Endodermal cell (in vitro differentiated cells): Measurements from ENCODE around the gene TOM1L1. TPM values are rescaled to one million over a fixed set of nuclear protein-coding genes. Genes with fewer than 3 reads are reported as not detected.
A peak's percentile ranks its signal among the peaks of the same experiment; 100 is the strongest.

ENCODE experiments used
- DNase-seq: peaks from one replicate; pipeline ENCODE4 v3.0.0-alpha.2; 2017
- H3K27ac ChIP-seq: 2 replicates; pipeline ENCODE4 v1.5.1; 2013; ENCODE audit warnings: mild to moderate bottlenecking, low read depth, low read length, moderate library complexity
- H3K27me3 ChIP-seq: 2 replicates; pipeline ENCODE4 v1.6.1; 2013; ENCODE audit warnings: mild to moderate bottlenecking, low read length, moderate library complexity; ENCODE audit not compliant: insufficient read depth, control insufficient read depth, poor library complexity, severe bottlenecking
- H3K36me3 ChIP-seq: 2 replicates; pipeline ENCODE4 v1.7.0; 2013; ENCODE audit warnings: mild to moderate bottlenecking, low read length, moderate library complexity; ENCODE audit not compliant: control insufficient read depth, insufficient read depth
- H3K4me1 ChIP-seq: one replicate; pipeline ENCODE4 v1.7.0; 2013; ENCODE audit warnings: low read length; ENCODE audit not compliant: control insufficient read depth, insufficient read depth
- H3K4me3 ChIP-seq: 2 replicates; pipeline ENCODE4 v1.5.1; 2013; ENCODE audit warnings: mild to moderate bottlenecking, low read length, moderate library complexity
- H3K9ac ChIP-seq: 2 replicates; pipeline ENCODE4 v1.6.1; 2013; ENCODE audit warnings: mild to moderate bottlenecking, low read length, moderate library complexity; ENCODE audit not compliant: poor library complexity, severe bottlenecking; ENCODE audit errors: extremely low read depth
- H3K9me3 ChIP-seq: 2 replicates; pipeline ENCODE4 v1.6.1; 2013; ENCODE audit warnings: mild to moderate bottlenecking, low read length, moderate library complexity; ENCODE audit not compliant: control insufficient read depth
- H3K27ac Mint-ChIP-seq: 2 replicates; pipeline ENCODE4 v1.8.0; 2020; ENCODE audit warnings: mixed read lengths
- H3K27me3 Mint-ChIP-seq: 2 replicates; pipeline ENCODE4 v1.8.0; 2021; ENCODE audit warnings: mild to moderate bottlenecking, mixed read lengths; ENCODE audit not compliant: insufficient read depth
- H3K36me3 Mint-ChIP-seq: 2 replicates; pipeline ENCODE4 v1.8.0; 2020; ENCODE audit warnings: low read depth, mixed read lengths
- H3K4me1 Mint-ChIP-seq: 2 replicates; pipeline ENCODE4 v1.8.0; 2020; ENCODE audit warnings: mixed read lengths
- H3K4me3 Mint-ChIP-seq: 2 replicates; pipeline ENCODE4 v1.8.0; 2020; ENCODE audit warnings: mild to moderate bottlenecking, moderate library complexity, mixed read lengths
- H3K9me3 Mint-ChIP-seq: 2 replicates; pipeline ENCODE4 v1.8.0; 2020; ENCODE audit warnings: mild to moderate bottlenecking, mixed read lengths
- WGBS, 2 experiments: methylation state at CpG; one replicate each; pipeline versions ENCODE4 v1.1.5 to v1.1.7; 2013; ENCODE audit warnings: missing lambda C conversion rate in 2 of 2, mixed read lengths in 1 of 2; ENCODE audit not compliant: insufficient coverage in 1 of 2, insufficient read length in 1 of 2; 5-methylcytosine and 5-hydroxymethylcytosine counted together
- total RNA-seq, 2 donors: library from RNA; stranded (reverse); fragmentation: NEBNext Ultra II Directional in 1 of 2; extraction: Animal tissue kit (Norgen Biotek cat#: 25700) in 1 of 2; gene quantifications; 2 replicates in 1 of 2; 3 replicates in 1 of 2; pipeline ENCODE4 v1.2.1, GENCODE V29; 2021
- TF ChIP-seq, protein P1 (sequence below): fragments of 200-600 bp; sonication (generic); conservative IDR thresholded peaks from 2 replicates; pipeline ENCODE4 v1.5.0; 2021; ENCODE audit warnings: antibody characterized with exemption, mild to moderate bottlenecking

The TOM1L1 gene
- total RNA-seq, 2 donors from 2014 or later = 54.9 to 55.6 TPM

DNA sequence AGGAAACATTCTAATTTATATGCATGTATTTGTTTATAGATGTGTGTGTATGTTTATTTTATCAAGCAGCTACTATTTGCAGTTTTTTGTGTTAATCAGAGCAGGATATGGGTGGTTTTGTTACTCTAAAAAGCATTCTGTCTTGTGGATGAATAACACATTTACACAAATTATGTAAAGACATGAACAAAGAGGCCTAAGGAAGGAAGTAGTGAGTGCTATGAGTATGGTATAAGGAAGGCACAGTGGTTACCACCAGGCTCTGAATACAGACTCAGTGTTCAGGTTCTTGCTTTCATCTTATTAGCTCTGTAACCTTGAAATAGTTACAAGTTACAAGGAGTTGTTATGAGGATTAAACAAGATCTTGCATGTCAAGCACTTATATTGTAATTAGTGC, 101.8 kb downstream of the TOM1L1 start:
- TF ChIP-seq, protein P1, sequence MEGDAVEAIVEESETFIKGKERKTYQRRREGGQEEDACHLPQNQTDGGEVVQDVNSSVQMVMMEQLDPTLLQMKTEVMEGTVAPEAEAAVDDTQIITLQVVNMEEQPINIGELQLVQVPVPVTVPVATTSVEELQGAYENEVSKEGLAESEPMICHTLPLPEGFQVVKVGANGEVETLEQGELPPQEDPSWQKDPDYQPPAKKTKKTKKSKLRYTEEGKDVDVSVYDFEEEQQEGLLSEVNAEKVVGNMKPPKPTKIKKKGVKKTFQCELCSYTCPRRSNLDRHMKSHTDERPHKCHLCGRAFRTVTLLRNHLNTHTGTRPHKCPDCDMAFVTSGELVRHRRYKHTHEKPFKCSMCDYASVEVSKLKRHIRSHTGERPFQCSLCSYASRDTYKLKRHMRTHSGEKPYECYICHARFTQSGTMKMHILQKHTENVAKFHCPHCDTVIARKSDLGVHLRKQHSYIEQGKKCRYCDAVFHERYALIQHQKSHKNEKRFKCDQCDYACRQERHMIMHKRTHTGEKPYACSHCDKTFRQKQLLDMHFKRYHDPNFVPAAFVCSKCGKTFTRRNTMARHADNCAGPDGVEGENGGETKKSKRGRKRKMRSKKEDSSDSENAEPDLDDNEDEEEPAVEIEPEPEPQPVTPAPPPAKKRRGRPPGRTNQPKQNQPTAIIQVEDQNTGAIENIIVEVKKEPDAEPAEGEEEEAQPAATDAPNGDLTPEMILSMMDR = no peak
- no peaks in the 10 kb centered on the region for H3K9me3 Mint-ChIP-seq
- Histone ChIP-seq H3K4me3 (no peak overlapping the region), H3K36me3 (peaks cover 11% of the 10 kb centered on the region), H3K9me3 (no peaks in the 10 kb centered on the region), H3K27ac (no peak overlapping the region), H3K27me3 (no peaks in the 10 kb centered on the region), H3K4me1 (no peaks in the 10 kb centered on the region), H3K9ac (no peak overlapping the region)
- no peak for DNase-seq
- peaks cover 10% of the 10 kb centered on the region for H3K36me3 Mint-ChIP-seq
- H3K4me1 Mint-ChIP-seq = no peaks in the 10 kb centered on the region
- H3K27me3 Mint-ChIP-seq = no peaks in the 10 kb centered on the region
- no peak overlapping the region for H3K4me3 Mint-ChIP-seq
- H3K27ac Mint-ChIP-seq = no peak overlapping the region

DNA sequence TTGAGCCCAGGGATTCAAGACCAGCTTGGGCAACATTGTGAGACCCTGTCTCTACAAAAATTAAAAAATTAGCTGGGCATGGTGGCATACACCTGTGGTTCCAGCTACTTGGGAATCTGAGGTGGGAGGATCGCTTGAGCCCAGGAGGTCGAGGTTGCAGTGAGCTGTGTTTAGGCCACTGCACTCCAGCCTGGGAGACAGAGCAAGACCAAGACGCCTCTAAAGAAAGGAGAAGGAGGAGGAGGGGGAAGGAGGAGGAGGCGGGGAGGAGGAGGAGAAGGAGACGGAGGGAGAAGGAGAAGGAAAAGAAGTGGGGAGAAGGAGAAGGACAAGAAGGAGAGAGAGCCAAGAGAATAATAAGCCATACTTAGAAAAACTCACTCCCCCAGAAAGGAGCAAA, 103.8 kb downstream of the TOM1L1 start:
- TF ChIP-seq, protein P1 = no peak
- no peak overlapping the region for H3K4me3 Mint-ChIP-seq
- Histone ChIP-seq H3K9ac (no peak overlapping the region), H3K36me3 (peaks cover 15% of the 10 kb centered on the region), H3K4me1 (no peaks in the 10 kb centered on the region), H3K4me3 (no peak overlapping the region), H3K27me3 (no peaks in the 10 kb centered on the region), H3K9me3 (no peaks in the 10 kb centered on the region), H3K27ac (no peak overlapping the region)
- no peaks in the 10 kb centered on the region for H3K4me1 Mint-ChIP-seq
- 77% methylated on average over 4 of the region's 5 CpGs; no CpG with 5 or more reads in 1 of the 2 experiments for WGBS, 2 experiments
- H3K9me3 Mint-ChIP-seq = no peaks in the 10 kb centered on the region
- no peaks in the 10 kb centered on the region for H3K27me3 Mint-ChIP-seq
- no peak overlapping the region for H3K27ac Mint-ChIP-seq
- peak; percentile 60 for DNase-seq
- H3K36me3 Mint-ChIP-seq = peaks cover 15% of the 10 kb centered on the region

- peaks cover 3% of the 10 kb centered on the region for H3K9me3 ChIP-seq
- H3K9ac ChIP-seq = no peak overlapping the region
- Mint-ChIP-seq H3K9me3 (no peaks in the 10 kb centered on the region), H3K4me3 (no peak overlapping the region), H3K27me3 (no peaks in the 10 kb centered on the region), H3K36me3 (peaks cover 11% of the 10 kb centered on the region), H3K27ac (no peak overlapping the region), H3K4me1 (no peaks in the 10 kb centered on the region)
- DNase-seq = peak; percentile 77
- H3K36me3 ChIP-seq = peaks cover 10% of the 10 kb centered on the region
- H3K4me1 ChIP-seq = no peaks in the 10 kb centered on the region
- no peaks in the 10 kb centered on the region for H3K27me3 ChIP-seq
- no peak overlapping the region for H3K4me3 ChIP-seq
- no peak overlapping the region for H3K27ac ChIP-seq
- TF ChIP-seq, protein P1 = peak; percentile 78
- 62% methylated on average over 1 of the region's 1 CpG; no CpG with 5 or more reads in 1 of the 2 experiments for WGBS, 2 experiments
Observed at GRCh38 chr17:55005520-55005919, 104.9 kb downstream of the TOM1L1 start.

Other genes with a start within 250 kb of the TOM1L1 start
- gene COX11, start 67.8 kb downstream of the TOM1L1 start, total RNA-seq = 10 to 100 TPM; 85.3 to 86.2 TPM
- 10 to 100 TPM; 15.5 to 18.0 TPM for gene STXBP4, start 67.9 kb downstream of the TOM1L1 start, total RNA-seq